HG02970 (cell line): ENCODE results near the gene MSI2.

Source experiments
- ATAC-seq: cut with Tn5 transposase; IDR thresholded peaks from one replicate; pipeline ENCODE4 v1.9.1; 2021; ENCODE audit warnings: mild to moderate bottlenecking, moderate library complexity, moderate number of reproducible peaks; ENCODE audit not compliant: unreplicated experiment, low FRiP score

The MSI2 gene

DNA sequence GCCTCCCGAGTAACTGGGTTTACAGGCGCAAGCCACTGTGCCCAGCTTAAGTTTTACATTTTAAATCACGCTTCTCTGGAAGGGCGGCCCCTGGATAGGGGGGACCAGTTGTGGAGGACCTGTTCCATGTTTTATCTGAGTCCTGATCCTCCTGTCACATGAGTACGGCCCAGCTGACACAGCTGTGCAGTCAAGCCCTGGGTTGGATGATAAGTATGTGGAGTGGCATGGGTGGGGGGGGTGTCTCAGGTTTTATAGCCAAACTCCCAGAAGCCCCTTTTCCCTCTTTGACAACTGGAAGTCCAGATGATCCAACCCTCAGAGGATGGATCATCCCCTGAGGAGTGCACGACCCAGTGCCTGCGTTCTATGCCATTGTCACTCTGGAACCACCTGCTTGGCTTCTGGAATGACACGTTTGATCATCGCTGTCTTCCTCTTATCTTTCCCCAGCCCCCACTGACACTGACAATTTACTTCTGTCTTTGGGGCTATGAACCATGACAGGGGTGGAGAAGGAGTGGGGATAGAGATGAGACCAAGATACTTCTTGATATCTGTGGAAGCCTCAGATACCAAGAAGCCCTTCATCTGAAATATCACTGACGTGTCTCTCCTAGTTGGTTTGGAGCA lies 191.2 kb downstream of the MSI2 start:
- ATAC-seq, result no peak

DNA sequence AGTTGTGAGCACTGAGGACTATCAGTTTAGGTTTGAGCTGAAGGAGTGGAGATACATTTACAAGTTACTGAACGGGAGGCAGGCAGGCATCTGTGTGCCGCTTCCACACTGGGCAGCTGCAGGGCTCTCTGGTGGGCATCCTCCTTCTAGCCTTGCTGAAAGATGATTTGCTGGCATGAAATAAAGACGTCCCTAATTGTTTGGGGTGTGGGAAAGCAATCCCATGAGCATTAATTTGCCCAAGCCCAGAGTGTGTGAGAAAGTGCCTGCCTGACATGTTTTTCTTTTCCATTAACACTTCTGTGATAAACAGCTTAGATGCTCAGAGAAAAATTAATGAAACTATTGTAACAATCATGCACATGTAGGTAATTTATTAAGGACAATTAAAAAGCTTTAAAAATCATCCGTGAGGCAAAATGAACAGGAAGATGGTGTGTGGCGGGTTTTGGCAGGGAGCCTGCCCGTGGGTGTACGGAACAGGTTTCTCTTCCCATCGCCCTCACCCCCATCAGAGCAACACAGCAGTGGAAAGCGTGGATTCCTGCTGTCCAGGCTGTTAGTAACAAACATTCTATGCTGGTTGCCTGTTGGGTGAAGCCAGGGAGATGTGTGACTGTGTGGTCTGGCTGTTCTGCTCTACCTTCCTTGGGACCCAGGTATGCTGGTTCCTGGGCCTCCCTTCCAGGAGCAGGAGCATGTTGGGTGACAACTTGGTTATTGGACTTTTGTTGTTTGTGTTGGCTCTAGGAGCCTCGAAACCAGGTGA lies 191.9 kb downstream of the MSI2 start:
- ATAC-seq, result no peak

DNA sequence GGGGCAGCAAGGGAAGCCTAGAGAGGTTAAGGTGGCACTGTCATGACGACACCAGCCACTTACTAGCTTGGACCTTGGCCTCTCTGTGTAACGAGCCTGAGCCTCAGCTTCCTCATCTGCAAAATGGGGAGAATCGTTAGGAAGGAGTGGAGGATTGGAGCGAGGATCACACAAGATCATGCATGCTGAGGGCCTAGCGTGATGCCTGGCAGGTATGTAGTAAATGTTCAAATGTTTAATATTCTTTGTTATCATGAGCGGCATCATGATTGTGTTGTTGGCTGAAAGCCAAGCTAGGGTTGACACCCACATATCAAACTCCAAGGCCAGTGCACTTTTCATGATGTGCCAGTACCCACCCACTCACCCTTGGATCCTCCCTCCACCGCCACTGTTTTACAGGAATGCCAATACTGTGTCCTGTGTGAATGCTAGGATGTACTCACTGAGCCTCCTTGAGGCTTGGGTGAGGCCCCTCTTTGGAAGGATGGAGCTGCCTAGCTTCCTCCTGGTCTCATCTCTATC lies 192.5 kb downstream of the MSI2 start:
- no peak for ATAC-seq

DNA sequence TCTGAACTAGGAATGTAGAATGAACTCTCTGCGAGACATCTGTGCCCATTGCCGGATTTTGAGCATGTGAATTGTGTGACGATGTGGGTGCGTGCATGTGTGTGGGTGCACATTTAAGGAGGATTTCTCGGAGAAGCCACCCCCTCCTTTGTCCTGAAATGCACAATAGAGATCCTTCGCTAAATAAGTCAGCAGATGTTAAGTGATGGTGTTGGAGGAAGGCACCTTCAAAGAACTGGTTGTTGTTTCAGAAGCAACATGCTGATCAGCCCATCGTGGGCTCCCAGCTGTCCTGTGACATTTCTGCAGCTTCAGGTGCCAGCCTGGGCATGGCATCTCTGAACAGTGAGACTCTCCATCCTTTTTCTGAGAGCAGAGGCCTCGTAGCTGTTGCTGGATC lies 194.9 kb downstream of the MSI2 start:
- ATAC-seq, result no peak

DNA sequence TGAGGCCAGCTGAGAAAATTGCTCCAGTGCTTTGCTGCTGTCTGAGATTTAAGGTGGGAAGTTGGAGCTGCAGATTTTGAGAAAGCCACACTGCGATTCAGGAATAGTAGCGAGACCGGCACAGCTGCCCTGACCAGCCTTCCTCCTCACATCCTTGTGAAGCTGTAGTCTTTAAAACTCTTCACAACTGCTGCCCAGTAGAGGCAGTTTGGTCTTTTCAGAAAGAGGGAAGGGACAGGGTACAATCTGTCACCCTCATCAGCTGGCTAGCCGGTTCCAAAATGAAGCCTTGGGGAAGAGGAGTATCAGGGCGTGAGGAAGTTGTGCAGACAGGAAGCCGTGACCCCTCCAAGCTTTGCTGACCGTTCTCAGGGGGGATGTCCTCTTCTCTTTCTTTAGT lies 195.3 kb downstream of the MSI2 start:
- no peak for ATAC-seq

DNA sequence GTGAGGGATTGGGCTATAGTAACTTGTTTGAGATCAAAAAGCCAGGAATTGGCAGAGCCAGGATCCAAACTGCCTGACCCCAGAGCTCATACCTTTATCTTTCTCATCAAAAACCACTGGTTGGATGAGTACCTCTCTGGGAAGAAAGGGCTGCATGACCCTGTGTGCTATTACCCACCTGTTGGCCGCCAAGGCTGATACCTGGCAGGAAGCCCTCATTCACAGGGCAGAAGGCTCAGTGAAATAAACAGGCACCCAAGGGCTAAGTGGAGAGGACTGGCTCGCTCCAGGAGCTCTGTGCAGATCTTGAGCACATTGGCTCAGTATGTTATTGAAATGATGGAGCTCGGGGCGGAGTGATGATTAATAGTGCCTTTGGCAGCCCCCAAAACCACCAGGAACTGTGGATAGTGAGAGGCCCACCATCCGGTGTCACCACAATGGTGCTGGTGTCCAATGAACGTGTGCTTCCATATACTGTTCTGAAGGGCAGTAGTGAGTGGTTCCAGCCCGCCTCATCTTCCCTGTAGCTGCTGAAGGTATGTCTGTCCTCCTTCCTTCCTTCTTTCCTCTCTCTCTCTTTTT lies 197.6 kb downstream of the MSI2 start:
- no peak for ATAC-seq

DNA sequence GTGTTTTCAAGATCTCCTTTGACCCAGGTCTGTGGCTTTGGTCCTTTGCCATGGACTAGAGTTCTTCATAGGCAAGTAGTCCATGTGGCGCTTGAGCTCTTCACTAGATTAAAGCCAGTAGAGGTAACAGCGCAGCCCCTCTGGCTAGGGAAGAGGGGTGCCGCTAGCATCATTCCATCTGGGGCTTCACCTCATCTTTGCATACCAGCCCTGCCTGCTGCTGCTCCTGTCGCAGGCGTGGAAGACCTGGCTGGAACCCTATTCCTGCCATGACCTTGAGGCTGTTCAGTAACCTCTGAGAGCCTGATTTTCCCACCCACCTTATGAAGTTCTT lies 198.4 kb downstream of the MSI2 start:
- no peak for ATAC-seq

DNA sequence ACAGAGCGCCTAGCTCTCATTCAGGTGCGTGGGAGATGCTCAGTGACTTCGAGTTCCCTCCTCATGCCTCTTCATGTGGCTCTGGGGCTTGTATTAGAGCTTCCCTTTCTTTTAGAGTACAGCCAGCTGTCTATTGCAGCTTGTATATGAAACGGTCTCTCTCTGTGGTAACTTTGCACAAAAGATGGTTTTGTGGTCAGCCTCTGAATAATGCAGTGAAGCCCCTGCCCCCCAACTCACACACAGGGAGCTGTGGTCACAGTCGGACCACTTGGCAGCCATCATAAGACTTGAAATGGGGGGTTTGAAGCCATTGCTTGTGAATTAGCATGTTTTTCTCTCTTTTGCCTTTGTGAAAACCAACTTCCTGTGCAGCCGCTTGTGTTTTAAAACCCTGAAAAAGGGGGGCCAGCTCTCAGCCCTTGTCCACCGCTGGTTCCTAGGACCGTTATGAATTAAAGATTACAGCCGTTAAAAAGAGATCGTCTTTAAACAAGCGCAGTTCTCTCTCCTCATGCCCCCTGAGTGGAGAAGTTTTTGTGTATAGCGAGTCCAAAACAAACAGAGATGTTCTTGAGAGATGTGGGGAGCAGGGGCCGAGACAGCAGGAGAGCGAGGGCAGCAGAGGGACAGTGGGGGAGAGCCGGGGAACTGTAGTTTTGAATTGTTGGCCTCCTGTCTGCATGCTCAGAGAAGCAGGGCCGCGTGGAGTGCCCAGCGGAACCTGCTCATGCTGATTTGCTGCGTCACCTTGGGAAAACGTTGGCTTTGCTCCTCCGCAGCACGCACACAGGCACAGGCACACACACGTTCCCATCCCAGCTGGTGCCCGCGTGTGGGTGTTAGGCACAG lies 199.0 kb downstream of the MSI2 start:
- ATAC-seq, result peak; percentile 50

DNA sequence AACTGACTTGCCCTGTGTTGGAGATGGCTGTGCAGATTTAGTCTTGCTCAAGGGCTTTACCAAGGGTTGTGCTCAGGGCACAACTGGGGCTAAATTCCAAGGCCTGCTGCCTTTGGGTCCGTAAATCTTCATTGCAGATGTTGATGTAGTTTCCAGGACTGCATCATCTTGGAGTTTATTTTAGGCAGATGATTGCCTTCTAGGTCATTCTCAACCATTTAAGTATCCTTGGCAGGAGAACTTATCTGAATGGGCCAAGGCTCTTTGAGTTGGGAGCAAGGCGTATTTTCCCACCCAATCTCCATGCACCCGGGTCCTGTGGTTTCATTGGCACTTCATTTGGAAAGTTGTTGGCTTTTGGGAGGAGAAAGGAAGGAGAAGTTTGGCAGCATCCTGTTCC lies 200.3 kb downstream of the MSI2 start:
- ATAC-seq, result no peak

DNA sequence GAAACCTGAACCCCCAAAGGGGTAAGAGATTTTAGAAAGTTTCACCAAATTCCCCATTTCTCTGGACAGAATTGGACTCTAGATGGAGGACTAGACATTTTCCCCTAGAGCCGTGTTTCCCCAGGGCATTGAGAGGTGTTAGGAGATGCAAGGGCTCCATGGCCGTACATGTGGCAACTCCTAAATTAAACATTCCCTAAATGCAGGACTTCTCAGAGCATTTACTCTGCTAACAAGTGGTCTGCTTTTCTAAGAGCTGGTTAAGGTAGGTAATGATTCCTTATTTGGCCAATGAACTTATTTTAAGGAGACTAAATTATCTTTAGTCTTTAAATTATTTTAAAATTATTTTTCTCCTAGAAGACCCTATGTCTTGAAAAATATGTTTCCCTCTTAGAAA lies 200.9 kb downstream of the MSI2 start:
- ATAC-seq, result no peak

DNA sequence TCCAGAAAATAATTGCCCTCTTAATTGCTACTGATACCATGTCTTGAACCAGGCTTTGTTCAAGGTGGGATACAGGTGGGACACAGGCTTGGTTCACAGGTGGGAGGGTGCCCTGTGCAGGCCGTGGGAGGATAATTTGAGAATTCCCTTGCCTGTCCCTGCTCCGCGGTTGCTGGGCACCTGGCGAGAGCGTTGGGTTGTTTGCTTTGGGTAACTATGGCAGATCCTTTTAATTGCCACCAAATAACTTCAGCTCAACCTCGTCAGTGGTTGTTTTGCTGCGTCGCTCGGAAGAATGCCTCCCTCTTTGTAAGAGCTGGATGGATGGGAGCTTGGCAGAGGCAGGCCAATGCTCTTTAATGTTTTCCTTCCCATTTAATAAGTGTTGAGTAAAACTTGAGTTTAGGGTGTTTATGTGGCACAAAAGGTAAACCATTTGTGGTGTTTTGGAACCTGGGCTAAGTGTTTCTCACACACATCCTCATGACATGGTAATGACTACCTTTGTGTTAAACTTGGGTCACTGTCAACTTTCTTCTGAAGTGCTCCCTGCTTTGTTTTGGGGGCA lies 202.5 kb downstream of the MSI2 start:
- no peak for ATAC-seq

DNA sequence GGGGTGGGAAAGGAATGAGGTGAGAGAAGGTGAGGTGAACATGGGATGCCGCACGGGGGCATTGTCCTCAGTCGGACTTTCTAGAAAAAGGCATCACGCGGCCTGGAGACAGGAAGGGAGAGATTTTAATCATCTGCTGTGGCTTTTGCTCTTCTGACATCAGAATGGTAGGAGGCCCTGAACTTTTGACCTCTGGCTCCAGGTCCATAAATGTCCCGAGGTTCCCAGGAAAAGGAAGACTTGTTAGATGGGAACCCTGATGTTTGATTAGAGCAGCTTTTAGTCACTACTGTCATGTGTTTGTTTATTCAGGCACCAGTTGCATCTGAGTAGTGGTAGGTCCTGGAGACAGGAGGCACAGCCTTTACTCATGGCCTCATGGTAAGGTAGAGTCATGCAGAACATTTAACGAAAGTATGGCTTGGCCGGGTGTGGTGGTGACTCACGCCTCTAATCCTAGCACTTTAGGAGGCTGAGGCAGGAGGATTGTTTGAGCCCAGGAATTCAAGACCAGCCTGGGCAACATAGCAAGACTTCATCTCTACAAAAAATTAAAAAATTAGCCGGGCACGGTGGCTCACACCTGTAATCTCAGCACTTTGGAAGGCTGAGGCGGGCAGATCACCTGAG lies 203.1 kb downstream of the MSI2 start:
- ATAC-seq, result no peak

DNA sequence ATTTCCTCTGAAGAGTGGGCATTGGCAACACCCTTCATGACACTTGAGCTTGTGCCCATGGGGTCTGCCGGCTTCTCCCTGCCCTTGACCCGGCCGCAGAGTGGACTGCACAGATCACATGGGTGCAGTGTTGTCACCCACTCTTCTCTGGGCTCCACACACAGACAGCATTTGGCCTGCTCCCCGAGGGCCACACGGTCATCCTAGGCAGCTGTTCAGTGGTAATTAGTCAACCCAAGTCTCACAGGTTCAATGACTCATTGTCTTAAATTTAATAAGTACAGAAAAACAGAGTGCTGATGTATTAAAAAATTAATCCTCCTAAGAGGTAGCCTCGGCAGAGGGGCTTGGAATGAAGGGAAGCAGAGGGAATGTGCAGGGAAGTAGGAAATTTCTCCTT lies 204.8 kb downstream of the MSI2 start:
- no peak for ATAC-seq

DNA sequence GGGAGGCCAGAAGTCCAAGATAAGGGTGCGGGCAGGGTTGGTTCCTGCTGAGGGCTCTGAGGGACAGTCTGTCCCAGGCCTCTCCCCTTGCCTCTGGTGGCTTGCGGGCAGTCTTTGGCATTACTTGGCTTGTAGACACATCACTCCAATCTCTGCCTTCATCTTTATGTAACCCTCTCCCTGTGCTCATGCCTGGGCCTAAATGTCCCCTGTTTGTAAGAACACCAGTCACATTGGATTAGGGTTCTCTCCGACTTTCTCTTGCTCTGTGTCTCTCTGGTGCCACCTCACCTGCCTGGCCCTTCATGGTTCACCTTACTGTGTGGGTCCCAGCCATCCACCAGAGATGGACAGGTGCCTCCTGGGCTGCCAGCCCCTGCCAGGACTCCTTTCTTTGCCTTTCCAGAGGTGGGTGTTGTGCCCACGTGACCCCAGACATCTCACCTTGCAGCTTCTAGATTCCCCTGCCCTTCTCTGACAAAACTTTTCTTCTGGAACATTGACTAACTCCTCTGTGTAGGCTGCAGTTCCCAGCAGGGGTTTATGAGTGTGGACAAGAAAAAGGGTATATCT lies 205.8 kb downstream of the MSI2 start:
- ATAC-seq, result no peak

DNA sequence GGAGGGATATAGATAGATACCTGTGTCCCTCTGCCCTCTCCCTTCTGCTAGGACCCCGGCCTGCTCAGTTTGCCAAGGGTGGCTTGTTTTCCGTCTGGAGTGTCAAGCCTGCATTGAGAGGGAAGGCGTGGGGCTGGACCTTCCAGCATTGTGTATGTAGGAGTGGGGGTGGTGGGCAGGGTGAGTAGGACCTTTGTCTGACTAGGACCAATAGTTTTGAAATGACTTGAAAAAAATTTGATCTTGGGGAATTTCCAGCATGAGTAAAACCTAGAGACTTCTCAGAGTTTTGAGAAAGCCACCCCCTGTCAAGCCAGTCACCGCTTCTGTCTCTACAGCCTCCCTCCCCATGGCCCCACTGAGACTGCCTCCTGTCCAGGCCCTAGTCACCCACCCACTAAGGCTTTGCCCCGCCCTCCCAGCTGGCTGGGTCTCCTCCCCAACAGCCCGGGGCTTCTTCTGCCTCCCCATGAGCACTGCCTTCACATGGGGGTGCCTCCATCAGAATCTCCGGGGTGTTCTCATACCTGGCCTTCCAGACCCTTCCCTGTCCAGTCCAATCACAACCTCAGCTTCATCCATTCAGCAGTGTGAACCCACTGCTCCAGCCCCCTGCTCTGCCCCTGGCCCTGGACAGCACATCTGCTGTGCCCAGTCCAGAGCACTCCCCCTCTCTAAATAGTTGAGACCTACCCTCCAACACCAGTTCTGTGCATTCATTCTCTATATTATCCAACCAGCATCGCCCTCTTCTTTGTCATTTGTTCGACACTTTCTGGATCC lies 207.0 kb downstream of the MSI2 start:
- ATAC-seq, result peak; percentile 89

DNA sequence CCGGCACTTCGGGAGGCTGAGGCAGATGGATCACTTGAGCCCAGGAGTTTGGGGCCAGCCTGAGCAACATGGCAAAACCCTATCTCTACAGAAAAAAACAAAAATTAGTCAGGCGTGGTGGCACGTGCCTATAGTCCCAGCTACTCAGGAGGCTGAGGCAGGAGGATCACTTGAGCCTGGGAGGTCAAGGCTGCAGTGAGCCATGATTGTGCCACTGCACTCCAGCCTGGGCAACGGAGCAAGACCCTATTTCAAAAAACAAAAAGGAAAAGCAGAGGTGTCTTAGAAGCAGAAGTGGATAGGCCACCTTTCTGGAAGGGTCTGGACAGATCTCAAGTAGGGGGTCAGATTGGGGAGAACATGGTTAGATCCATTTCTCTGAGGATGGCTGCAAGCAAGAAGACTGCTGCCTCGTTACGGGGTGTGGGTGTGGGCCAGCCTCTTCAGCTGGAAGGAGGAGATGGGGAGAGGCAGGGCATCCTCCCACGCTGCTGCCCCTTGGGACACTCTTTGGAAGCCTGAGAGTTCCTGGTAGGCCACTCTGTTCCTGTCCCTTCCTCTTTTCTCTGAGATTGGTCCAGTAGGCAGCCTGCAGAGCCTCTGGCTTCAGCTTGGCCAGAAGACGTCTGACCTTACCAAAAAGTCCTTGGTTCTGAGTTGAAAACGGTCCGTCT lies 208.0 kb downstream of the MSI2 start:
- ATAC-seq, result no peak

DNA sequence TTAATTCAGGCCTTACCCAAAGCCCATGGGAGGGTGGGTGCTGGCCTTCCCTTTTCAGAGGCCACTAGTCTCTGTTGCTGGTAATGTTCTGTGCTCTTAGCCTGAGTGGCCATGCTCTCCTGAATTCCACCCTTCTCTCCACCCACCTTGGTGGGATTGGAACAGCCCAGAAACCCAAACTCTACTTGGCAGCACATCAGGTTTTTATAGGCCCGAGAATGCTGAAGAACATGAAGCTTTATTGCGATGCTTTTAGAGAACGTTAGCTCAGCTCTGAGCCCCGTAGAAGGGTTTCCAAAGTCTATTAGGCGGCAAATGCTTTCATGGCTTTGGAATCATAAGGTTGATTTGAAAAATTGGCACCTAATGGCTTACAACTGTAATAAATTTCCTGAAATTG lies 209.3 kb downstream of the MSI2 start:
- no peak for ATAC-seq

DNA sequence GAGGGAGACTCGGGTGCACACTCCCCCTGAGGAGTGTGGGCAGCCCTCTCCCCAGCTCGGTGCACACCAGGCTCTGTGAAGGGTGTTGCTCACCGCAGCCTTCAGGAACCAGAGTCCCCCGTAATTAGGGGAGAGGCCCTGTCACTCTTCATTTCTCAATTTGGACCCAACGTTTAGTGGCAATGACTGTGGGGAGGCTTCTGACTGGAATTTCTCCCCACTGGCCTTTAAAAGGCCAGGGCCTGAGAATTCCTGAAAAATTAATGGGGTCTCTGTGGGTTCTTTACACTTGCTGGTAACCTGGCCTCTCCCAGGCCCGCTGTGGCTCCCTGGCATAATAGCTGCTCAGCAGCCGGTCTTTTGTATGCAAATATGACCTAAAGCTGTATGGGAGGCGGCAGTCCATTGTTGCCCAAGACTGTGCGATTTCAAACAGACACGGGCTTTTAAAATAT lies 209.7 kb downstream of the MSI2 start:
- no peak for ATAC-seq
